PC-9 (cell line): ENCODE data around the gene COLEC11.

ENCODE experiments used
- EZH2 ChIP-seq: fragments of 200-600 bp; sonication (generic); IDR thresholded peaks from 2 replicates; pipeline ENCODE4 v1.8.0; 2017; ENCODE audit warnings: antibody characterized with exemption, low read depth
- TF ChIP-seq, protein P1 (sequence below): fragments of 200-600 bp; sonication (generic); conservative IDR thresholded peaks from 2 replicates; pipeline ENCODE4 v1.6.1; 2017; ENCODE audit warnings: mixed run types, antibody characterized with exemption, mild to moderate bottlenecking, moderate library complexity

DNA sequence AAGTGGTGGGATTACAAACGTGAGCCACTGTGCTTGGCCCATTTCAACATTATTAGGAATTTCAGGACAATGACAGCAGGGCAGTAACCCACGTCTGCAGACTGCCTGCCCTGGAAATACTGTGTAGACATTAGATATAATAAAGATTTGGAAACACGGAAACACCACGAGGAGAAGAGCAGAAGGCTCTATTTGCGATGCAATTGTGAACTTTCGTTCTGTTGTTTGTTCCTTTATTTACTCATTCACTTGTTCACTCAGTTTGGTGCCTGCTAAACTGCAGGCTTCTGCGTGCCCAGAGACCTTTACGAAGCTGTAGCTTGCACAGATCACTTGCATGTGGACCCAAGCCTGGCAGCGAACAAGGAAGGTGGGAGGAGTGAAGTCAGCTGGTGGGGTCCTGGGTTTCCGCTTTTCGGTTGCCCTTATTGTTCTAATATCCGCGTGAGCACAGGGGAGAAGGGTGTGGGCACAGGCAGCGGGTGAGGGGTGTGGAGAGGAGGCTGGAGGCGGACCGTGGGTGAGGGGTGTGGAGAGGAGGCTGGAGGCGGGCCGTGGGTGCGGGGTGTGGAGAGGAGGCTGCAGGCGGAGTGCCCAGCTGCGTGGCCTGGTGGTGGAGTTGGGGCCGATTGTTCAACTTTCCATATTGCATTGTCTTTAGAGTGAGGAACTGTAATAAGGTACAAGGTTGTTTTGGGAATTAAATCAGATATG, 3.4 kb downstream of the COLEC11 start:
- TF ChIP-seq, protein P1, sequence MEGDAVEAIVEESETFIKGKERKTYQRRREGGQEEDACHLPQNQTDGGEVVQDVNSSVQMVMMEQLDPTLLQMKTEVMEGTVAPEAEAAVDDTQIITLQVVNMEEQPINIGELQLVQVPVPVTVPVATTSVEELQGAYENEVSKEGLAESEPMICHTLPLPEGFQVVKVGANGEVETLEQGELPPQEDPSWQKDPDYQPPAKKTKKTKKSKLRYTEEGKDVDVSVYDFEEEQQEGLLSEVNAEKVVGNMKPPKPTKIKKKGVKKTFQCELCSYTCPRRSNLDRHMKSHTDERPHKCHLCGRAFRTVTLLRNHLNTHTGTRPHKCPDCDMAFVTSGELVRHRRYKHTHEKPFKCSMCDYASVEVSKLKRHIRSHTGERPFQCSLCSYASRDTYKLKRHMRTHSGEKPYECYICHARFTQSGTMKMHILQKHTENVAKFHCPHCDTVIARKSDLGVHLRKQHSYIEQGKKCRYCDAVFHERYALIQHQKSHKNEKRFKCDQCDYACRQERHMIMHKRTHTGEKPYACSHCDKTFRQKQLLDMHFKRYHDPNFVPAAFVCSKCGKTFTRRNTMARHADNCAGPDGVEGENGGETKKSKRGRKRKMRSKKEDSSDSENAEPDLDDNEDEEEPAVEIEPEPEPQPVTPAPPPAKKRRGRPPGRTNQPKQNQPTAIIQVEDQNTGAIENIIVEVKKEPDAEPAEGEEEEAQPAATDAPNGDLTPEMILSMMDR: no peak
- no peak for TF ChIP-seq EZH2
